Fibroblast of skin of right quadriceps (primary cell): ENCODE data around the gene NPIPB5.
"Not testable (repeated sequence)": the region's sequence is repeated elsewhere in the genome, so short reads cannot be mapped to it uniquely, and the experiment has no call there.

Experiments
- DNase-seq: peaks from one replicate; pipeline ENCODE4 v3.0.0-alpha.2; 2013

Gene NPIPB5

GRCh38 chr16:22510591-22510990, at the start of gene NPIPB5:
TSS of gene NPIPB5 (plus strand) at chr16:22510891. CDS start at chr16:22513802, 2,911 bp downstream.
- DNase-seq = not testable (repeated sequence)

GRCh38 chr16:22468846-22469245, 41.8 kb upstream of the NPIPB5 start:
- DNase-seq = not testable (repeated sequence)

GRCh38 chr16:22537996-22538395, 27.3 kb downstream of the NPIPB5 start:
- not testable (repeated sequence) for DNase-seq

GRCh38 chr16:22544809-22545208, 34.1 kb downstream of the NPIPB5 start:
- DNase-seq = not testable (repeated sequence)

GRCh38 chr16:22546630-22547029, 35.9 kb downstream of the NPIPB5 start:
- DNase-seq = not testable (repeated sequence)

GRCh38 chr16:22547170-22547765, 36.6 kb downstream of the NPIPB5 start:
- DNase-seq = not testable (repeated sequence)

GRCh38 chr16:22549853-22550252, 39.2 kb downstream of the NPIPB5 start:
- not testable (repeated sequence) for DNase-seq

- not testable (repeated sequence) for DNase-seq
Measured at GRCh38 chr16:22551143-22551542, 40.5 kb downstream of the NPIPB5 start.

- not testable (repeated sequence) for DNase-seq
Measured at GRCh38 chr16:22551651-22552050, 41.0 kb downstream of the NPIPB5 start.

GRCh38 chr16:22556759-22557158, 46.1 kb downstream of the NPIPB5 start:
- DNase-seq = not testable (repeated sequence)
